Measurements from ENCODE around the gene SLIT1.

SLIT1 gene

GRCh38 chr10:96960872-96961271, 224.9 kb downstream of the SLIT1 start:
- H3K27ac ChIP-seq, result no peak overlapping the region
- no peak for DNase-seq (ENCODE audit: low read depth, low spot score)

- no peak overlapping the region for H3K27ac ChIP-seq
- DNase-seq (ENCODE audit: low read depth, low spot score), result no peak
Measured at GRCh38 chr10:96959733-96960132, 226.0 kb downstream of the SLIT1 start.

GRCh38 chr10:96958071-96958470, 227.7 kb downstream of the SLIT1 start:
- DNase-seq (ENCODE audit: low read depth, low spot score), result no peak
- H3K27ac ChIP-seq, result no peak overlapping the region

GRCh38 chr10:96955794-96956193, 230.0 kb downstream of the SLIT1 start:
- DNase-seq (ENCODE audit: low read depth, low spot score), result no peak
- no peak overlapping the region for H3K27ac ChIP-seq

GRCh38 chr10:96951954-96952353, 233.8 kb downstream of the SLIT1 start:
- DNase-seq (ENCODE audit: low read depth, low spot score), result no peak
- H3K27ac ChIP-seq, result no peak overlapping the region

- no peak overlapping the region for H3K27ac ChIP-seq
- DNase-seq (ENCODE audit: low read depth, low spot score), result no peak
Measured at GRCh38 chr10:96949039-96949683, 236.6 kb downstream of the SLIT1 start.
